PC-3 (cell line): ENCODE measurements around the gene ATP6V1F.

Experiments
- EZH2 ChIP-seq: fragments of 300-600 bp; sonication (generic); IDR thresholded peaks from one replicate; pipeline ENCODE4 v1.6.1; 2017; ENCODE audit warnings: antibody characterized with exemption, mild to moderate bottlenecking, low read length; ENCODE audit not compliant: unreplicated experiment
- TF ChIP-seq, protein P1 (sequence below): fragments of 300-600 bp; sonication (generic); conservative IDR thresholded peaks from 2 replicates; pipeline ENCODE4 v1.5.1; 2017; ENCODE audit warnings: antibody characterized with exemption, low read depth, mild to moderate bottlenecking, low read length

DNA sequence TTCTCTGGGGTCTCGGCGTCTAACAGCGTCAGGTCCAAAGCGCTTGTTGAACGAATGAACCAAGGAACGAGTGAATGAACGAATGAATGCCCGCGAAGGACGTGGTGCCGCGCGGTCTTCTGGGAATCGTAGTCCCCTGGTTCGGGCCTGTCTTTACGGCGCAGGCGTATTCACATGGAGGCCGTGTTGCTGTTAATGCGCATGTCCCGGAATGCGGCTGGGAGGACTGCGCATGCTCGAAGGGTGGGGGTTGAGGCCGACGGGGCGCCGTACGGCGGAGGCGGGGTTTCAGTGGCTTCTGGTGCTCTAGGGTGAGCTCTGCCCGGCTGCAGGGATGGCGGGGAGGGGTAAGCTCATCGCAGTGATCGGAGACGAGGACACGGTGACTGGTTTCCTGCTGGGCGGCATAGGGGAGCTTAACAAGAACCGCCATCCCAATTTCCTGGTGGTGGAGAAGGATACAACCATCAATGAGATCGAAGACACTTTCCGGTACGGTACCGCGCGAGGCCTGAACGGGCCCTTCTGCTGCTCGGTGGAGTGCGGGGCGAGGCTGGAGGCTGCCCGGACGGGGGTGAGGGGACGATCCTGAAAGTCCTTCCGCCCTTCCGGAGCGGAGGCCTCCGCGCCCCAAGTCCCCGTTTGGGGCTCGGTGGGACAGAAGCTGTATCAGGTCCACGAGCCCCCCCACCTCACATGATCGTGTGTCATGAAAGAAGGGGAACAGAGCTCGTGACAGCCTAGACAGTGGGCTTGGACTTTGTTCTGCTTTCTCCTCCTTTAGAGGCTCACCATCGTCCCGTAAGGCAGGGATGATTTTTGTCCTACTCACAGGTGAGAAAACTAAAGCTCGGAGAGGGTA is at the start of gene ATP6V1F:
- TF ChIP-seq, protein P1, sequence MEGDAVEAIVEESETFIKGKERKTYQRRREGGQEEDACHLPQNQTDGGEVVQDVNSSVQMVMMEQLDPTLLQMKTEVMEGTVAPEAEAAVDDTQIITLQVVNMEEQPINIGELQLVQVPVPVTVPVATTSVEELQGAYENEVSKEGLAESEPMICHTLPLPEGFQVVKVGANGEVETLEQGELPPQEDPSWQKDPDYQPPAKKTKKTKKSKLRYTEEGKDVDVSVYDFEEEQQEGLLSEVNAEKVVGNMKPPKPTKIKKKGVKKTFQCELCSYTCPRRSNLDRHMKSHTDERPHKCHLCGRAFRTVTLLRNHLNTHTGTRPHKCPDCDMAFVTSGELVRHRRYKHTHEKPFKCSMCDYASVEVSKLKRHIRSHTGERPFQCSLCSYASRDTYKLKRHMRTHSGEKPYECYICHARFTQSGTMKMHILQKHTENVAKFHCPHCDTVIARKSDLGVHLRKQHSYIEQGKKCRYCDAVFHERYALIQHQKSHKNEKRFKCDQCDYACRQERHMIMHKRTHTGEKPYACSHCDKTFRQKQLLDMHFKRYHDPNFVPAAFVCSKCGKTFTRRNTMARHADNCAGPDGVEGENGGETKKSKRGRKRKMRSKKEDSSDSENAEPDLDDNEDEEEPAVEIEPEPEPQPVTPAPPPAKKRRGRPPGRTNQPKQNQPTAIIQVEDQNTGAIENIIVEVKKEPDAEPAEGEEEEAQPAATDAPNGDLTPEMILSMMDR = no peak
- no peak for TF ChIP-seq EZH2
